HCT116 (cell line): ENCODE measurements around the gene SDE2. TPM values are rescaled to one million over a fixed set of nuclear protein-coding genes. Genes with fewer than 3 reads are reported as not detected.
A peak's percentile ranks its signal among the peaks of the same experiment; 100 is the strongest.

Experiments
- ATAC-seq: fragments of 200-7000 bp; cut with Tn5 transposase; 2 replicates; pipeline ENCODE4 v1.9.1; 2020; ENCODE audit warnings: mild to moderate bottlenecking, moderate library complexity
- BruUV-seq: library from RNA; stranded (reverse); fragments of 400-500 nt; replicated peaks from 2 replicates; lab custom pipeline; 2021; lab: Mats Ljungman, UMichigan
- CTCF ChIA-PET: fragments of 300-600 bp; sonication (Branson Sonifier 250); formaldehyde crosslinking; loops from one replicate; lab custom pipeline; 2021; ENCODE audit warnings: antibody characterized with exemption; lab: Charles Lee
- POLR2A ChIA-PET: fragments of 300-600, 350-600 bp; sonication (Branson Sonifier 250); formaldehyde crosslinking; loops from one replicate; lab custom pipeline; 2021; ENCODE audit warnings: antibody characterized with exemption; lab: Charles Lee
- RAD21 ChIA-PET, 2 experiments: fragments of 300-600 bp; sonication (Branson Sonifier 250); formaldehyde crosslinking; loops; one replicate each; lab custom pipeline; 2023; ENCODE audit warnings: low total read pairs in 2 of 2; ENCODE audit not compliant: uncharacterized antibody in 2 of 2, unreplicated experiment in 2 of 2, low non-redundant PET in 1 of 2; lab: Charles Lee
- DNase-seq: peaks from one replicate; pipeline ENCODE4 v3.0.0-alpha.2; 2010; ENCODE audit warnings: low read depth, low spot score
- H2AFZ ChIP-seq: fragments of 200-600 bp; shearing (Covaris generic), sonication (generic); 2 replicates; pipeline ENCODE4 v1.6.1; 2017; ENCODE audit warnings: low read depth, mixed run types, mixed read lengths, antibody characterized with exemption, low read length; ENCODE audit not compliant: poor library complexity, severe bottlenecking
- H3K27ac ChIP-seq: 2 replicates; pipeline ENCODE4 v1.5.1; 2012; ENCODE audit warnings: low read depth, low read length
- H3K27me3 ChIP-seq: fragments of 200-600 bp; sonication (generic); 2 replicates; pipeline ENCODE4 v1.6.1; 2016; ENCODE audit warnings: mixed run types, low read length, mixed read lengths; ENCODE audit not compliant: insufficient read depth
- H3K36me3 ChIP-seq, 2 experiments: fragments of 200-500 bp in 1 of 2; fragments of 200-600 bp in 1 of 2; sonication (Bioruptor generic) in 1 of 2; sonication (generic) in 1 of 2; 2 replicates each; pipeline versions ENCODE4 v1.5.1 to v1.6.1; 2014 to 2016; ENCODE audit warnings: low read length in 2 of 2, inconsistent platforms in 1 of 2, mixed read lengths in 1 of 2, mixed run types in 1 of 2; ENCODE audit not compliant: insufficient read depth in 2 of 2, control insufficient read depth in 1 of 2
- H3K4me1 ChIP-seq, 2 experiments: fragments of 200-600 bp in 1 of 2; sonication (generic) in 1 of 2; 2 replicates each; pipeline versions ENCODE4 v1.5.1 to v1.6.1; 2012 to 2017; ENCODE audit warnings: low read length in 2 of 2, inconsistent platforms in 1 of 2, mild to moderate bottlenecking in 1 of 2, mixed read lengths in 1 of 2, mixed run types in 1 of 2, moderate library complexity in 1 of 2; ENCODE audit not compliant: insufficient read depth in 2 of 2, control insufficient read depth in 1 of 2
- H3K4me2 ChIP-seq: fragments of 200-600 bp; sonication (generic); 2 replicates; pipeline ENCODE4 v1.6.1; 2017; ENCODE audit warnings: mixed run types, low read length, mixed read lengths
- H3K4me3 ChIP-seq, 2 experiments: fragments of 200-600 bp in 1 of 2; sonication (generic) in 1 of 2; replicated peaks in 1 of 2; 2 replicates each; pipeline ENCODE4 v1.5.1; 2011 to 2016; ENCODE audit warnings: low read length in 2 of 2, control low read depth in 1 of 2, low read depth in 1 of 2, mild to moderate bottlenecking in 1 of 2, mixed read lengths in 1 of 2, mixed run types in 1 of 2
- H3K79me2 ChIP-seq: fragments of 200-600 bp; sonication (generic); 2 replicates; pipeline ENCODE4 v1.6.1; 2017; ENCODE audit warnings: mild to moderate bottlenecking, mixed run types, low read length, moderate library complexity, mixed read lengths; ENCODE audit not compliant: insufficient read depth
- H3K9ac ChIP-seq: fragments of 200-600 bp; sonication (generic); 2 replicates; pipeline ENCODE4 v1.6.1; 2016; ENCODE audit warnings: low read length, mixed read lengths
- H3K9me2 ChIP-seq: fragments of 200-600 bp; sonication (generic), shearing (Covaris generic); 2 replicates; pipeline ENCODE4 v1.6.1; 2017; ENCODE audit warnings: mixed run types, mild to moderate bottlenecking, moderate library complexity; ENCODE audit not compliant: insufficient read depth
- H3K9me3 ChIP-seq, 2 experiments: fragments of 200-500 bp in 1 of 2; fragments of 200-600 bp in 1 of 2; sonication (Bioruptor generic) in 1 of 2; sonication (generic) in 1 of 2; 2 replicates each; pipeline ENCODE4 v1.6.1; 2014 to 2017; ENCODE audit warnings: low read length in 2 of 2, mixed read lengths in 2 of 2, inconsistent platforms in 1 of 2, low read depth in 1 of 2, mild to moderate bottlenecking in 1 of 2, mixed run types in 1 of 2, moderate library complexity in 1 of 2; ENCODE audit not compliant: control insufficient read depth in 1 of 2, insufficient read depth in 1 of 2
- H4K20me1 ChIP-seq: fragments of 200-600 bp; sonication (generic), shearing (Covaris generic); 2 replicates; pipeline ENCODE4 v1.6.1; 2017; ENCODE audit warnings: mixed run types, mild to moderate bottlenecking, moderate library complexity; ENCODE audit not compliant: insufficient read depth
- CBX3 ChIP-seq: IDR thresholded peaks from 2 replicates; pipeline ENCODE4 v1.6.1; 2012; ENCODE audit warnings: low read depth
- EZH2 ChIP-seq: fragments of 200-600 bp; sonication (generic); IDR thresholded peaks from 2 replicates; pipeline ENCODE4 v1.6.1; 2017; ENCODE audit warnings: antibody characterized with exemption, mixed run types
- EZH2phosphoT487 ChIP-seq: fragments of 200-600 bp; IDR thresholded peaks from 2 replicates; pipeline ENCODE4 v1.6.1; 2018; ENCODE audit warnings: antibody characterized with exemption, borderline replicate concordance
- FOSL1 ChIP-seq: IDR thresholded peaks from 2 replicates; pipeline ENCODE4 v1.6.1; 2012; ENCODE audit warnings: low read depth
- POLR2A ChIP-seq: IDR thresholded peaks from 2 replicates; pipeline ENCODE4 v1.7.0; 2011; ENCODE audit warnings: borderline replicate concordance; ENCODE audit not compliant: insufficient read depth, insufficient read length; ENCODE audit errors: extremely low read depth
- REST ChIP-seq: IDR thresholded peaks from 2 replicates; pipeline ENCODE4 v1.6.1; 2012; ENCODE audit warnings: low read depth
- SIN3A ChIP-seq: IDR thresholded peaks from 2 replicates; pipeline ENCODE4 v1.6.1; 2012; ENCODE audit warnings: low read depth
- SP1 ChIP-seq: IDR thresholded peaks from 2 replicates; pipeline ENCODE4 v1.6.1; 2012; ENCODE audit warnings: low read depth
- TCF7L2 ChIP-seq: IDR thresholded peaks from 2 replicates; pipeline ENCODE4 v1.7.0; 2011; ENCODE audit warnings: borderline replicate concordance, inconsistent platforms; ENCODE audit not compliant: insufficient read depth, insufficient read length; ENCODE audit errors: extremely low read depth
- YY1 ChIP-seq: IDR thresholded peaks from 2 replicates; pipeline ENCODE4 v1.6.1; 2011; ENCODE audit warnings: low read length, low read depth, moderate library complexity, mild to moderate bottlenecking; ENCODE audit not compliant: insufficient replicate concordance; ENCODE audit errors: extremely low read depth
- ZBTB33 ChIP-seq: IDR thresholded peaks from 2 replicates; pipeline ENCODE4 v1.6.1; 2011; ENCODE audit warnings: mild to moderate bottlenecking, low read length, moderate library complexity; ENCODE audit not compliant: insufficient replicate concordance; ENCODE audit errors: extremely low read depth
- ZFX ChIP-seq: fragments of 450-650 bp; IDR thresholded peaks from 2 replicates; pipeline ENCODE4 v1.6.1; 2017
- ZNF274 ChIP-seq: fragments of 200-500 bp; sonication (Bioruptor generic); IDR thresholded peaks from 2 replicates; pipeline ENCODE4 v1.6.1; 2014; ENCODE audit warnings: mild to moderate bottlenecking, low read depth, low read length, inconsistent platforms
- intact Hi-C: fragments of 100-400 bp; cut with micrococcal nuclease; formaldehyde crosslinking; loops from 2 replicates; pipeline ENCODE4 v1.10.0; 2022
- total RNA-seq: library from RNA; stranded (reverse); gene quantifications from one replicate; pipeline ENCODE4 v1.2.1, GENCODE V29; 2021; ENCODE audit not compliant: unreplicated experiment

The SDE2 gene
- total RNA-seq, 1 experiment from 2014 or later, result 22.5 TPM

- peak; percentile 57 for ATAC-seq
- no peak overlapping the region for H3K27ac ChIP-seq
- H3K27me3 ChIP-seq, result no peaks in the 10 kb centered on the region
- H2AFZ ChIP-seq, result peak overlapping the region; percentile 91
- peaks cover 20 to 34% of the 10 kb centered on the region in 2 experiments for H3K4me1 ChIP-seq
- ChIA-PET CTCF (no interaction called here), RAD21 (no interaction called here), POLR2A (interaction anchor here (1.2 kb wide), 1 partner anchor 59 kb away, joined by 3 read pairs; the partner anchor contains the start of gene H3-3A)
- H3K79me2 ChIP-seq, result peaks cover 13% of the 10 kb centered on the region
- H3K4me2 ChIP-seq, result peak overlapping the region; percentile 45
- no peaks in the 10 kb centered on the region for H3K9me3 ChIP-seq
- intact Hi-C loops, result no loop called here
- no peaks in the 10 kb centered on the region for H3K36me3 ChIP-seq
- no peak overlapping the region for H3K9ac ChIP-seq
- H3K4me3 ChIP-seq, result no peak overlapping the region
- peak; percentile 46 for DNase-seq
- TF ChIP-seq REST, result no peak
- no peak for TF ChIP-seq ZBTB33
- TF ChIP-seq YY1, result no peak
- no peak for TF ChIP-seq CBX3
- TF ChIP-seq FOSL1, result no peak
- no peak for TF ChIP-seq SP1
- TF ChIP-seq POLR2A, result no peak
- no peak for TF ChIP-seq ZFX
- TF ChIP-seq TCF7L2, result no peak
- no peak for TF ChIP-seq EZH2phosphoT487
- TF ChIP-seq SIN3A, result no peak
- no peak for TF ChIP-seq ZNF274
- TF ChIP-seq EZH2, result no peak
- no TSS peak for BruUV-seq
- H3K9me2 ChIP-seq, result no peaks in the 10 kb centered on the region
- no peaks in the 10 kb centered on the region for H4K20me1 ChIP-seq
These were observed 3.7 kb upstream of the SDE2 start for GRCh38 chr1:226002667-226003501.
